Neuron (in vitro differentiated cells): ENCODE measurements around the gene PTPRC.

Experiments
- H2AFZ ChIP-seq: one replicate; pipeline ENCODE4 v1.6.1; 2013; ENCODE audit warnings: low read depth, mild to moderate bottlenecking, inconsistent platforms, low read length, moderate library complexity
- H3K27me3 ChIP-seq: one replicate; pipeline ENCODE4 v1.6.1; 2013; ENCODE audit warnings: low read length; ENCODE audit not compliant: insufficient read depth
- H3K36me3 ChIP-seq: one replicate; pipeline ENCODE4 v1.6.1; 2013; ENCODE audit warnings: low read length; ENCODE audit not compliant: insufficient read depth
- H3K4me1 ChIP-seq: one replicate; pipeline ENCODE4 v1.6.1; 2013; ENCODE audit warnings: low read length; ENCODE audit not compliant: insufficient read depth
- H3K4me3 ChIP-seq: 2 replicates; pipeline ENCODE4 v1.5.1; 2013; ENCODE audit warnings: mild to moderate bottlenecking, low read length, moderate library complexity
- H3K9me3 ChIP-seq: one replicate; pipeline ENCODE4 v1.6.1; 2013; ENCODE audit warnings: low read length

PTPRC gene

GRCh38 chr1:198642983-198643382, 4.1 kb downstream of the PTPRC start:
- Histone ChIP-seq H3K27me3 (no peaks in the 10 kb centered on the region), H2AFZ (no peak overlapping the region)

GRCh38 chr1:198643808-198644207, 5.0 kb downstream of the PTPRC start:
- H3K36me3 ChIP-seq = no peaks in the 10 kb centered on the region
- H3K4me3 ChIP-seq = no peak overlapping the region
- no peak overlapping the region for H2AFZ ChIP-seq
- H3K4me1 ChIP-seq = peaks cover 3% of the 10 kb centered on the region
- no peaks in the 10 kb centered on the region for H3K27me3 ChIP-seq
- H3K9me3 ChIP-seq = no peaks in the 10 kb centered on the region

More at GRCh38 chr1:198642983-198643382, 4.1 kb downstream of the PTPRC start:
- no peak overlapping the region for H3K4me3 ChIP-seq
- no peaks in the 10 kb centered on the region for H3K9me3 ChIP-seq
- no peaks in the 10 kb centered on the region for H3K36me3 ChIP-seq
- H3K4me1 ChIP-seq = peaks cover 3% of the 10 kb centered on the region

GRCh38 chr1:198647055-198647454, 8.2 kb downstream of the PTPRC start:
- H3K27me3 ChIP-seq = no peaks in the 10 kb centered on the region
- no peaks in the 10 kb centered on the region for H3K9me3 ChIP-seq
- no peaks in the 10 kb centered on the region for H3K36me3 ChIP-seq
- H3K4me3 ChIP-seq = no peak overlapping the region
- H3K4me1 ChIP-seq = peaks cover 3% of the 10 kb centered on the region
- no peak overlapping the region for H2AFZ ChIP-seq

GRCh38 chr1:198648592-198648991, 9.8 kb downstream of the PTPRC start:
- Histone ChIP-seq H3K4me3 (no peak overlapping the region), H3K4me1 (peaks cover 3% of the 10 kb centered on the region), H3K27me3 (no peaks in the 10 kb centered on the region), H3K9me3 (no peaks in the 10 kb centered on the region), H2AFZ (no peak overlapping the region), H3K36me3 (no peaks in the 10 kb centered on the region)

GRCh38 chr1:198649232-198649967, 10.6 kb downstream of the PTPRC start:
- no peak overlapping the region for H2AFZ ChIP-seq
- no peaks in the 10 kb centered on the region for H3K9me3 ChIP-seq
- H3K36me3 ChIP-seq = no peaks in the 10 kb centered on the region
- H3K4me1 ChIP-seq = no peaks in the 10 kb centered on the region
- no peak overlapping the region for H3K4me3 ChIP-seq
- no peaks in the 10 kb centered on the region for H3K27me3 ChIP-seq

GRCh38 chr1:198649968-198650338, 11.1 kb downstream of the PTPRC start:
- no peaks in the 10 kb centered on the region for H3K27me3 ChIP-seq
- H2AFZ ChIP-seq = no peak overlapping the region
- H3K4me1 ChIP-seq = no peaks in the 10 kb centered on the region
- H3K9me3 ChIP-seq = no peaks in the 10 kb centered on the region
- no peak overlapping the region for H3K4me3 ChIP-seq
- H3K36me3 ChIP-seq = no peaks in the 10 kb centered on the region

GRCh38 chr1:198650506-198650905, 11.7 kb downstream of the PTPRC start:
- H3K36me3 ChIP-seq = no peaks in the 10 kb centered on the region
- no peaks in the 10 kb centered on the region for H3K27me3 ChIP-seq
- no peak overlapping the region for H2AFZ ChIP-seq
- no peak overlapping the region for H3K4me3 ChIP-seq
- no peaks in the 10 kb centered on the region for H3K4me1 ChIP-seq
- H3K9me3 ChIP-seq = no peaks in the 10 kb centered on the region

- Histone ChIP-seq H3K36me3 (no peaks in the 10 kb centered on the region), H2AFZ (no peak overlapping the region), H3K4me3 (no peak overlapping the region), H3K27me3 (no peaks in the 10 kb centered on the region), H3K9me3 (no peaks in the 10 kb centered on the region), H3K4me1 (no peaks in the 10 kb centered on the region)
Measured at GRCh38 chr1:198651650-198652400, 13.0 kb downstream of the PTPRC start.

- Histone ChIP-seq H3K36me3 (no peaks in the 10 kb centered on the region), H2AFZ (no peak overlapping the region), H3K4me1 (no peaks in the 10 kb centered on the region), H3K4me3 (no peak overlapping the region), H3K27me3 (no peaks in the 10 kb centered on the region), H3K9me3 (no peaks in the 10 kb centered on the region)
Measured at GRCh38 chr1:198653808-198654413, 15.1 kb downstream of the PTPRC start.

- no peaks in the 10 kb centered on the region for H3K9me3 ChIP-seq
- no peak overlapping the region for H2AFZ ChIP-seq
- no peaks in the 10 kb centered on the region for H3K36me3 ChIP-seq
- no peaks in the 10 kb centered on the region for H3K27me3 ChIP-seq
- H3K4me3 ChIP-seq = no peak overlapping the region
- no peaks in the 10 kb centered on the region for H3K4me1 ChIP-seq
Measured at GRCh38 chr1:198655459-198656121, 16.8 kb downstream of the PTPRC start.

- H3K36me3 ChIP-seq = no peaks in the 10 kb centered on the region
- H2AFZ ChIP-seq = no peak overlapping the region
- no peaks in the 10 kb centered on the region for H3K4me1 ChIP-seq
- H3K4me3 ChIP-seq = no peak overlapping the region
- H3K27me3 ChIP-seq = no peaks in the 10 kb centered on the region
- H3K9me3 ChIP-seq = no peaks in the 10 kb centered on the region
Measured at GRCh38 chr1:198656500-198656932, 17.7 kb downstream of the PTPRC start.

GRCh38 chr1:198657550-198658064, 18.8 kb downstream of the PTPRC start:
- H3K27me3 ChIP-seq = no peaks in the 10 kb centered on the region
- no peak overlapping the region for H2AFZ ChIP-seq
- no peak overlapping the region for H3K4me3 ChIP-seq
- H3K9me3 ChIP-seq = no peaks in the 10 kb centered on the region
- no peaks in the 10 kb centered on the region for H3K36me3 ChIP-seq
- H3K4me1 ChIP-seq = no peaks in the 10 kb centered on the region
